H1 (cell line): ENCODE data around the gene CNOT3. TPM values are rescaled to one million over a fixed set of nuclear protein-coding genes. Genes with fewer than 3 reads are reported as not detected.

Source experiments
- CTCF ChIA-PET: fragments of 300-600 bp; sonication (Branson Sonifier 250); formaldehyde crosslinking; loops from one replicate; lab custom pipeline; 2021; ENCODE audit not compliant: partially characterized antibody; lab: Charles Lee
- POLR2A ChIA-PET: fragments of 300-600 bp; sonication (Branson Sonifier 250); formaldehyde crosslinking; loops from one replicate; lab custom pipeline; 2021; ENCODE audit warnings: inconsistent platforms; ENCODE audit not compliant: partially characterized antibody; lab: Charles Lee
- DNase-seq, 2 experiments: peaks; one replicate each; pipeline versions ENCODE4 v3.0.0 to v3.0.0-alpha.2; 2010 to 2022; ENCODE audit warnings: low spot score in 2 of 2, low read depth in 1 of 2, mixed read lengths in 1 of 2
- FAIRE-seq: peaks from 2 replicates; lab custom pipeline; 2011; peaks lifted over from hg19 to GRCh38; lab: Jason Lieb, UNC
- H2AFZ ChIP-seq: 2 replicates; pipeline ENCODE4 v1.8.1; 2012; ENCODE audit warnings: low read length, inconsistent platforms
- H2AK5ac ChIP-seq: 2 replicates; pipeline ENCODE4 v1.6.1; 2013; ENCODE audit warnings: low read depth, low read length
- H2BK120ac ChIP-seq: replicated peaks from 2 replicates; pipeline ENCODE3; 2013; ENCODE audit warnings: low read depth, low read length, inconsistent platforms
- H2BK12ac ChIP-seq: 2 replicates; pipeline ENCODE4 v1.6.1; 2013; ENCODE audit warnings: low read depth, low read length
- H2BK15ac ChIP-seq: 2 replicates; pipeline ENCODE4 v1.6.1; 2013; ENCODE audit warnings: low read length
- H2BK20ac ChIP-seq: 2 replicates; pipeline ENCODE4 v1.6.1; 2013; ENCODE audit warnings: low read length
- H2BK5ac ChIP-seq: 2 replicates; pipeline ENCODE4 v1.6.1; 2013; ENCODE audit warnings: low read depth, low read length
- H3K14ac ChIP-seq: 2 replicates; pipeline ENCODE4 v1.6.1; 2013; ENCODE audit warnings: inconsistent platforms; ENCODE audit not compliant: insufficient read length
- H3K18ac ChIP-seq: 2 replicates; pipeline ENCODE4 v1.6.1; 2013; ENCODE audit warnings: low read length; ENCODE audit errors: extremely low read depth
- H3K23ac ChIP-seq: 2 replicates; pipeline ENCODE4 v1.6.1; 2013; ENCODE audit warnings: inconsistent platforms; ENCODE audit not compliant: insufficient read length
- H3K23me2 ChIP-seq: 2 replicates; pipeline ENCODE4 v1.6.1; 2013; ENCODE audit warnings: low read depth, low read length
- H3K27ac ChIP-seq: 2 replicates; pipeline ENCODE4 v1.6.1; 2011; ENCODE audit warnings: low read depth, low read length, inconsistent platforms
- H3K27me3 ChIP-seq, 4 experiments: replicated peaks in 1 of 4; 1 replicate in 1 of 4; 2 replicates in 3 of 4; pipeline versions ENCODE4 v1.6.1 to v1.8.1; 2011 to 2013; ENCODE audit warnings: low read length in 3 of 4, mild to moderate bottlenecking in 3 of 4, inconsistent platforms in 2 of 4, mixed read lengths in 2 of 4, moderate library complexity in 1 of 4; ENCODE audit not compliant: control insufficient read depth in 3 of 4, insufficient read depth in 3 of 4; ENCODE audit errors: extremely low read depth in 1 of 4
- H3K36me3 ChIP-seq, 4 experiments: 2 replicates each; pipeline versions ENCODE4 v1.6.1 to v1.8.1; 2011 to 2013; ENCODE audit warnings: mild to moderate bottlenecking in 4 of 4, low read length in 3 of 4, moderate library complexity in 2 of 4, control low read depth in 1 of 4, inconsistent platforms in 1 of 4; ENCODE audit not compliant: insufficient read depth in 4 of 4, control insufficient read depth in 2 of 4
- H3K4ac ChIP-seq: replicated peaks from 2 replicates; pipeline ENCODE3; 2013; ENCODE audit warnings: low read length, low read depth, mixed read lengths, inconsistent platforms; ENCODE audit not compliant: insufficient read length
- H3K4me1 ChIP-seq, 4 experiments: replicated peaks in 1 of 4; 1 replicate in 1 of 4; 2 replicates in 3 of 4; pipeline versions ENCODE4 v1.6.1 to v1.8.1; 2011 to 2013; ENCODE audit warnings: low read length in 3 of 4, inconsistent platforms in 2 of 4, mixed read lengths in 1 of 4; ENCODE audit not compliant: insufficient read depth in 4 of 4, control insufficient read depth in 3 of 4
- H3K4me2 ChIP-seq, 2 experiments: 2 replicates each; pipeline versions ENCODE4 v1.6.1 to v1.8.1; 2011 to 2013; ENCODE audit warnings: low read depth in 2 of 2, low read length in 2 of 2, control low read depth in 1 of 2, inconsistent platforms in 1 of 2, mild to moderate bottlenecking in 1 of 2; ENCODE audit not compliant: insufficient read depth in 1 of 2
- H3K4me3 ChIP-seq, 4 experiments: fragments of 200-600, 300-600 bp in 1 of 4; sonication (generic), shearing (Covaris generic), sonication (Bioruptor Twin) in 1 of 4; 2 replicates each; pipeline versions ENCODE4 v1.5.1 to v1.8.1; 2011 to 2016; ENCODE audit warnings: low read length in 4 of 4, low read depth in 3 of 4, control low read depth in 2 of 4, inconsistent platforms in 2 of 4, mild to moderate bottlenecking in 2 of 4, mixed read lengths in 1 of 4, moderate library complexity in 1 of 4; ENCODE audit not compliant: insufficient read depth in 2 of 4; ENCODE audit errors: extremely low read depth in 1 of 4
- H3K56ac ChIP-seq: replicated peaks from 2 replicates; pipeline ENCODE3; 2013; ENCODE audit warnings: low read depth, mild to moderate bottlenecking, mixed read lengths, low read length, inconsistent platforms; ENCODE audit not compliant: insufficient read length
- H3K79me1 ChIP-seq: 2 replicates; pipeline ENCODE4 v1.6.1; 2013; ENCODE audit warnings: low read depth, low read length, control low read depth
- H3K79me2 ChIP-seq, 2 experiments: 2 replicates each; pipeline versions ENCODE4 v1.6.1 to v1.8.1; 2012 to 2013; ENCODE audit warnings: low read length in 2 of 2, mild to moderate bottlenecking in 2 of 2, inconsistent platforms in 1 of 2; ENCODE audit not compliant: insufficient read depth in 2 of 2, control insufficient read depth in 1 of 2
- H3K9ac ChIP-seq, 4 experiments: replicated peaks in 1 of 4; 1 replicate in 1 of 4; 2 replicates in 3 of 4; pipeline versions ENCODE4 v1.6.1 to v1.8.1; 2011 to 2013; ENCODE audit warnings: low read depth in 3 of 4, low read length in 3 of 4, control low read depth in 2 of 4, mild to moderate bottlenecking in 2 of 4, moderate library complexity in 2 of 4, inconsistent platforms in 1 of 4; ENCODE audit errors: extremely low read depth in 1 of 4
- H3K9me3 ChIP-seq, 2 experiments: 2 replicates each; pipeline versions ENCODE4 v1.6.1 to v1.8.1; 2012 to 2013; ENCODE audit warnings: mild to moderate bottlenecking in 2 of 2, moderate library complexity in 2 of 2, control low read depth in 1 of 2, inconsistent platforms in 1 of 2, low read depth in 1 of 2, low read length in 1 of 2, mixed read lengths in 1 of 2; ENCODE audit not compliant: insufficient read depth in 2 of 2
- H4K20me1 ChIP-seq, 2 experiments: replicated peaks in 1 of 2; 2 replicates each; pipeline versions ENCODE3 to v1.8.1; 2011 to 2013; ENCODE audit warnings: inconsistent platforms in 2 of 2, low read length in 2 of 2, mild to moderate bottlenecking in 1 of 2; ENCODE audit not compliant: insufficient read depth in 2 of 2, control insufficient read depth in 1 of 2
- H4K5ac ChIP-seq: 2 replicates; pipeline ENCODE4 v1.6.1; 2013; ENCODE audit warnings: low read length, low read depth, mixed read lengths, inconsistent platforms; ENCODE audit not compliant: insufficient read length
- H4K8ac ChIP-seq: 2 replicates; pipeline ENCODE4 v1.8.0; 2013; ENCODE audit warnings: mild to moderate bottlenecking, moderate library complexity, low read length, inconsistent platforms; ENCODE audit not compliant: insufficient read depth; ENCODE audit errors: extremely low read depth
- H4K91ac ChIP-seq: replicated peaks from 2 replicates; pipeline ENCODE3; 2013; ENCODE audit warnings: low read length, mixed read lengths, inconsistent platforms; ENCODE audit not compliant: insufficient read length
- EZH2 ChIP-seq: fragments of 200-600 bp; sonication (generic); IDR thresholded peaks from 2 replicates; pipeline ENCODE4 v1.7.1; 2012; ENCODE audit warnings: low read depth, mild to moderate bottlenecking, moderate library complexity, low read length, inconsistent platforms; ENCODE audit not compliant: severe bottlenecking
- SP1 ChIP-seq: IDR thresholded peaks from 2 replicates; pipeline ENCODE4 v1.6.1; 2011; ENCODE audit warnings: low read depth, low read length
- WGBS, 2 experiments: shearing (Covaris generic) in 1 of 2; methylation state at CpG; one replicate each; pipeline versions ENCODE4 v1.1.6 to v1.1.7; 2013 to 2015; ENCODE audit warnings: low lambda C conversion rate in 2 of 2, mixed read lengths in 2 of 2, inconsistent platforms in 1 of 2, low coverage in 1 of 2, missing lambda C conversion rate in 1 of 2; ENCODE audit not compliant: insufficient replicate concordance in 2 of 2, insufficient coverage in 1 of 2, insufficient read length in 1 of 2; ENCODE audit errors: extremely low coverage in 1 of 2, missing lambda C conversion rate in 1 of 2; 5-methylcytosine and 5-hydroxymethylcytosine counted together
- polyA plus RNA-seq, 7 experiments: library from polyadenylated mRNA; depleted of rRNA in 3 of 7; stranded (reverse) in 5 of 7; unstranded in 2 of 7; fragments of >200 nt in 5 of 7; fragments of 200-250 nt in 2 of 7; gene quantifications; 1 replicate in 5 of 7; 2 replicates in 1 of 7; 4 replicates in 1 of 7; pipeline versions ENCODE4 v1.2.1 to v1.2.3, GENCODE V29; 2011 to 2013; ENCODE audit warnings: missing spikeins in 2 of 7, mixed read lengths in 2 of 7
- total RNA-seq: library from RNA; stranded (reverse); fragmentation: NEBNext Ultra II Directional; extraction: Animal tissue kit (Norgen Biotek cat#: 25700); gene quantifications from 2 replicates; pipeline ENCODE4 v1.2.1, GENCODE V29; 2021

CNOT3 gene
- total and polyA plus RNA-seq, 2 of the 8 experiments (the other 6 are each of a cell fraction or from before 2014, with no cell fraction given), result 21.2 to 86.4 TPM

GRCh38 chr19:54094426-54095000 lies 43.0 kb upstream of the CNOT3 start:
- 88% methylated on average over 17 of the region's 17 CpGs; no CpG with 5 or more reads in 1 of the 2 experiments for WGBS, 2 experiments
- Histone ChIP-seq H3K56ac (no peak overlapping the region), H4K8ac (no peak overlapping the region), H3K27ac (no peak overlapping the region), H2BK12ac (no peak overlapping the region), H2BK120ac (no peak overlapping the region), H3K18ac (no peak overlapping the region), H2AK5ac (no peak overlapping the region), H3K9me3 (no peaks in the 10 kb centered on the region; a peak in 1 of 4 replicates), H2AFZ (no peak overlapping the region), H3K9ac (no peak overlapping the region), H3K4ac (no peak overlapping the region), H3K79me1 (no peaks in the 10 kb centered on the region), H3K23ac (no peak overlapping the region), H2BK15ac (no peak overlapping the region), H4K5ac (no peak overlapping the region), H4K20me1 (no peaks in the 10 kb centered on the region), H3K36me3 (no peaks in the 10 kb centered on the region), H3K23me2 (peaks cover 13% of the 10 kb centered on the region; the same call in 1 of the 2 replicates), H3K4me1 (peaks cover 0 to 5% (median 2%) of the 10 kb centered on the region in 4 experiments; a peak in 4 of 7 replicates), H3K27me3 (peaks cover 6 to 29% (median 19%) of the 10 kb centered on the region in 4 experiments), H2BK5ac (no peak overlapping the region), H3K14ac (no peak overlapping the region), H3K4me2 (peak overlapping the region in 1 of 2 experiments; percentile 51; a peak in 1 of 4 replicates), H2BK20ac (no peak overlapping the region), H4K91ac (no peak overlapping the region), H3K4me3 (no peak overlapping the region), H3K79me2 (no peaks in the 10 kb centered on the region)
- DNase-seq (no peak), FAIRE-seq (no peak)
- ChIA-PET POLR2A (interaction anchor here (1.0 to 6.1 kb wide), 11 partner anchors 12 to 227 kb away, joined by 3 to 37 read pairs (median 4); partner anchors contain the start of genes CNOT3, MYADM, PRPF31 and TFPT), CTCF (interaction anchor here (0.9 to 2.4 kb wide), 3 partner anchors 52 to 301 kb away, joined by 3 to 7 read pairs (median 5); no protein-coding TSS in a partner anchor)
- TF ChIP-seq EZH2 (no peak), SP1 (0 out of 2 replicates have a peak, but pooled peaks have one; percentile 12)
